ENCODE measurements around the gene PSTPIP2. TPM values are rescaled to one million over a fixed set of nuclear protein-coding genes. Genes with fewer than 3 reads are reported as not detected.

PSTPIP2 gene
- total and polyA plus RNA-seq, 2 of the 8 experiments (the other 6 are each of a cell fraction or from before 2014, with no cell fraction given) = 1.8 to 2.4 TPM

DNA sequence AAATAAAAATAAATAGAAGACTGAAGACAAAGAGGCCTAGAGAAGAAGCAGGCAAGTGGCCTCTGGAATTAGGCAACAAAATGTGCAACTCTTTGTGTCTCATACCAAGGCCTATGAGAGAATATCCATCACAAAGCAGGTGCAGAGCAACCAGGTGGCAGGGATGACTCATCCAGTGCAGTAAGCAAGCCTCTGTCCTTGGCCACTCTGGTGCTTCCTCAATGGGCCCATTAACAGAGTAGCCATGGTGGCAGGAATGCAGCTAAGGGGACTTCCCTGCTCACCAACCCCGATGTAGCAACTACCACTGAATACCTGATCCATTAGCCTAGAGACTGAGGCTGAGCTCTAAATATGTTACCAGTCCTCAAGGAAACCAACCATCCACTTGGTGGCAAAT is 94.0 kb downstream of the PSTPIP2 start (continued):
- TF ChIP-seq SIN3A (conservative IDR thresholded peaks at IDR 0.05 in 1 of 2, IDR thresholded peaks at IDR 0.05 in 1 of 2; ENCODE audit: low read depth in 1 of 2, low read length in 2 of 2) (no peak), NRF1 (IDR thresholded peaks at IDR 0.05; ENCODE audit: low read depth, low read length) (no peak), SIRT6 (IDR thresholded peaks at IDR 0.05; ENCODE audit: low read length) (no peak), POLR2AphosphoS5 (IDR thresholded peaks at IDR 0.05; ENCODE audit: low read depth, low read length) (no peak), TEAD4 (IDR thresholded peaks at IDR 0.05; ENCODE audit: low read depth, low read length) (peak; percentile 61), SUZ12 (IDR thresholded peaks at IDR 0.05; ENCODE audit: low read length) (no peak), CEBPB (IDR thresholded peaks at IDR 0.05; ENCODE audit: low read depth, low read length) (peak; percentile 27; the same call in 1 of the 2 replicates), EP300 (IDR thresholded peaks at IDR 0.05; ENCODE audit: borderline replicate concordance in 1 of 2, low read depth in 2 of 2, low read length in 2 of 2) (0 out of 3 replicates have a peak, but pooled peaks of 1 of the 2 experiments have one; percentile 19), JUND (IDR thresholded peaks at IDR 0.05; ENCODE audit: low read length) (peak; percentile 96), SP1 (IDR thresholded peaks at IDR 0.05; ENCODE audit: low read depth, low read length) (no peak), JUN (IDR thresholded peaks at IDR 0.05; ENCODE audit: low read depth, low read length) (peak; percentile 45; the same call in 1 of the 2 replicates)
